Naive thymus-derived CD4-positive, alpha-beta T cell (primary cell): Measurements from ENCODE around the gene NMRAL1. TPM values are rescaled to one million over a fixed set of nuclear protein-coding genes. Genes with fewer than 3 reads are reported as not detected.

ENCODE experiments used
- polyA plus RNA-seq, 2 donors: library from polyadenylated mRNA; unstranded; fragments of 300-500 nt; fragmentation: Illumina TruSeq; gene quantifications; one replicate each; pipeline ENCODE4 v1.2.3, GENCODE V29; 2021
- total RNA-seq, 6 experiments: library from RNA in 5 of 6; stranded (reverse) in 5 of 6; gene quantifications; 1 replicate in 5 of 6; 2 replicates in 1 of 6; pipeline ENCODE4 v1.2.3 and lab custom pipeline; 2021 to 2026

Gene NMRAL1
- total and polyA plus RNA-seq, 7 experiments from 2014 or later, result 34.2 to 81.8 (median 58.8) TPM

Other genes starting within 250 kb of the NMRAL1 start
- gene SRL, start 232.5 kb downstream of the NMRAL1 start, total RNA-seq, result not detected
- not detected for gene SRL, start 232.5 kb downstream of the NMRAL1 start, polyA plus RNA-seq
- gene TFAP4, start 201.6 kb downstream of the NMRAL1 start, total RNA-seq, result 10 to 100 TPM; 14.9 to 35.8 (median 25.3) TPM
- gene TFAP4, start 201.6 kb downstream of the NMRAL1 start, polyA plus RNA-seq, result 1 to 10 TPM; 1.3 to 2.1 TPM
- under 1 TPM in 1 of 5 experiments, not detected in 4; 0.53 TPM for gene GLIS2, start 158.6 kb downstream of the NMRAL1 start, total RNA-seq
- gene GLIS2, start 158.6 kb downstream of the NMRAL1 start, polyA plus RNA-seq, result not detected
- gene PAM16, start 123.3 kb downstream of the NMRAL1 start, total RNA-seq, result 10 to 100 TPM; 34.1 to 46.2 (median 45.0) TPM
- 10 to 100 TPM; 34.6 to 45.8 TPM for gene PAM16, start 123.3 kb downstream of the NMRAL1 start, polyA plus RNA-seq
- gene VASN, start 102.8 kb downstream of the NMRAL1 start, total RNA-seq, result 1 to 10 TPM in 1 of 5 experiments, under 1 TPM in 3, not detected in 1; 0.24 to 1.3 (median 0.45) TPM
- gene VASN, start 102.8 kb downstream of the NMRAL1 start, polyA plus RNA-seq, result under 1 TPM; 0.13 to 0.18 TPM
- 100 to 1,000 TPM; 114 to 572 (median 165) TPM for gene CORO7, start 58.0 kb downstream of the NMRAL1 start, total RNA-seq
- gene CORO7, start 58.0 kb downstream of the NMRAL1 start, polyA plus RNA-seq, result 10 to 100 TPM; 29.6 to 62.5 TPM
- gene DNAJA3, start 48.8 kb downstream of the NMRAL1 start, total RNA-seq, result 10 to 100 TPM; 33.6 to 79.8 (median 70.5) TPM
- 10 to 100 TPM; 42.4 to 73.0 TPM for gene DNAJA3, start 48.8 kb downstream of the NMRAL1 start, polyA plus RNA-seq
- gene HMOX2, start 1.8 kb upstream of the NMRAL1 start, total RNA-seq, result 10 to 100 TPM; 44.6 to 84.9 (median 61.0) TPM
- gene HMOX2, start 1.8 kb upstream of the NMRAL1 start, polyA plus RNA-seq, result 100 to 1,000 TPM; 127 to 163 TPM
- gene CDIP1, start 64.1 kb upstream of the NMRAL1 start, total RNA-seq, result 10 to 100 TPM; 28.1 to 41.1 (median 31.0) TPM
- 10 to 100 TPM; 28.3 to 33.4 TPM for gene CDIP1, start 64.1 kb upstream of the NMRAL1 start, polyA plus RNA-seq
- under 1 TPM; 0.17 to 0.70 (median 0.64) TPM for gene C16orf96, start 81.7 kb upstream of the NMRAL1 start, total RNA-seq
- gene C16orf96, start 81.7 kb upstream of the NMRAL1 start, polyA plus RNA-seq, result not detected
- 10 to 100 TPM; 21.8 to 36.5 (median 29.7) TPM for gene UBALD1, start 140.3 kb upstream of the NMRAL1 start, total RNA-seq
- 1 to 10 TPM; 1.6 to 2.5 TPM for gene UBALD1, start 140.3 kb upstream of the NMRAL1 start, polyA plus RNA-seq
- 100 to 1,000 TPM in 1 of 5 experiments, 10 to 100 TPM in 4; 62.6 to 103 (median 81.2) TPM for gene MGRN1, start 150.2 kb upstream of the NMRAL1 start, total RNA-seq
- gene MGRN1, start 150.2 kb upstream of the NMRAL1 start, polyA plus RNA-seq, result 1 to 10 TPM; 4.9 to 10.0 TPM
- gene NUDT16L1, start 218.9 kb upstream of the NMRAL1 start, total RNA-seq, result 10 to 100 TPM; 42.8 to 65.4 (median 53.3) TPM
- gene NUDT16L1, start 218.9 kb upstream of the NMRAL1 start, polyA plus RNA-seq, result 100 to 1,000 TPM; 104 to 133 TPM